Endothelial cell (in vitro differentiated cells): Measurements from ENCODE around the gene SYTL2. TPM values are rescaled to one million over a fixed set of nuclear protein-coding genes. Genes with fewer than 3 reads are reported as not detected.

Experiments used
- DNase-seq: peaks from one replicate; pipeline ENCODE4 v3.0.0; 2021; ENCODE audit warnings: low spot score
- H3K27ac Mint-ChIP-seq: one replicate; pipeline ENCODE4 v1.8.0; 2021; ENCODE audit warnings: mixed read lengths, inconsistent platforms; ENCODE audit not compliant: unreplicated experiment
- H3K27me3 Mint-ChIP-seq: one replicate; pipeline ENCODE4 v1.8.0; 2021; ENCODE audit warnings: mild to moderate bottlenecking, moderate library complexity, mixed read lengths, inconsistent platforms; ENCODE audit not compliant: unreplicated experiment
- H3K36me3 Mint-ChIP-seq: one replicate; pipeline ENCODE4 v1.8.0; 2021; ENCODE audit warnings: mild to moderate bottlenecking, low read depth, mixed read lengths, inconsistent platforms; ENCODE audit not compliant: unreplicated experiment
- H3K4me1 Mint-ChIP-seq: one replicate; pipeline ENCODE4 v1.8.0; 2021; ENCODE audit warnings: mild to moderate bottlenecking, mixed read lengths, inconsistent platforms; ENCODE audit not compliant: unreplicated experiment
- H3K4me3 Mint-ChIP-seq: one replicate; pipeline ENCODE4 v1.8.0; 2021; ENCODE audit warnings: mild to moderate bottlenecking, mixed read lengths, inconsistent platforms; ENCODE audit not compliant: unreplicated experiment
- H3K9me3 Mint-ChIP-seq: one replicate; pipeline ENCODE4 v1.8.0; 2021; ENCODE audit warnings: mixed read lengths, inconsistent platforms; ENCODE audit not compliant: unreplicated experiment
- CTCF ChIP-seq: fragments of 200-600 bp; sonication (generic); IDR thresholded peaks from one replicate; pipeline ENCODE4 v1.5.0; 2021; ENCODE audit warnings: antibody characterized with exemption; ENCODE audit not compliant: unreplicated experiment
- total RNA-seq: library from RNA; stranded (reverse); fragmentation: NEBNext Ultra II Directional; extraction: Animal tissue kit (Norgen Biotek cat#: 25700); gene quantifications from one replicate; pipeline ENCODE4 v1.2.1, GENCODE V29; 2021; ENCODE audit not compliant: unreplicated experiment

SYTL2 gene
- total RNA-seq, 1 donor from 2014 or later, result 4.0 TPM

- peak overlapping the region; percentile 64 for H3K27ac Mint-ChIP-seq
These were observed 75.0 kb downstream of the SYTL2 start for GRCh38 chr11:85735876-85736460.

GRCh38 chr11:85732965-85733364 lies 78.0 kb downstream of the SYTL2 start:
- no peak for TF ChIP-seq CTCF
- no peak overlapping the region for H3K27ac Mint-ChIP-seq
- no peaks in the 10 kb centered on the region for H3K9me3 Mint-ChIP-seq
- no peak for DNase-seq
- peaks cover 3% of the 10 kb centered on the region for H3K27me3 Mint-ChIP-seq
- no peak overlapping the region for H3K4me3 Mint-ChIP-seq
- H3K4me1 Mint-ChIP-seq, result peaks cover 21% of the 10 kb centered on the region
- H3K36me3 Mint-ChIP-seq, result no peaks in the 10 kb centered on the region

More at GRCh38 chr11:85735876-85736460, 75.0 kb downstream of the SYTL2 start:
- DNase-seq, result no peak
- no peak for TF ChIP-seq CTCF
- H3K36me3 Mint-ChIP-seq, result no peaks in the 10 kb centered on the region
- peaks cover 34% of the 10 kb centered on the region for H3K4me1 Mint-ChIP-seq
- H3K4me3 Mint-ChIP-seq, result no peak overlapping the region
- H3K27me3 Mint-ChIP-seq, result no peaks in the 10 kb centered on the region
- H3K9me3 Mint-ChIP-seq, result no peaks in the 10 kb centered on the region

- Mint-ChIP-seq H3K27ac (no peak overlapping the region), H3K9me3 (no peaks in the 10 kb centered on the region), H3K4me3 (no peak overlapping the region), H3K27me3 (peaks cover 3% of the 10 kb centered on the region), H3K4me1 (peaks cover 21% of the 10 kb centered on the region), H3K36me3 (no peaks in the 10 kb centered on the region)
- DNase-seq, result no peak
- TF ChIP-seq CTCF, result no peak
These were observed 84.6 kb downstream of the SYTL2 start for GRCh38 chr11:85726381-85726780.

GRCh38 chr11:85725510-85726258 lies 85.3 kb downstream of the SYTL2 start:
- DNase-seq, result no peak
- Mint-ChIP-seq H3K4me1 (peaks cover 21% of the 10 kb centered on the region), H3K27me3 (peaks cover 3% of the 10 kb centered on the region), H3K27ac (peak overlapping the region; percentile 5), H3K4me3 (no peak overlapping the region), H3K9me3 (no peaks in the 10 kb centered on the region), H3K36me3 (no peaks in the 10 kb centered on the region)
- peak; percentile 15 for TF ChIP-seq CTCF

- Mint-ChIP-seq H3K4me1 (peaks cover 23% of the 10 kb centered on the region), H3K36me3 (no peaks in the 10 kb centered on the region), H3K4me3 (no peak overlapping the region), H3K27ac (no peak overlapping the region), H3K9me3 (no peaks in the 10 kb centered on the region), H3K27me3 (peaks cover 3% of the 10 kb centered on the region)
- TF ChIP-seq CTCF, result no peak
- DNase-seq, result no peak
These were observed 86.0 kb downstream of the SYTL2 start for GRCh38 chr11:85724748-85725465.
